H9 (cell line): ENCODE measurements around the gene GABRB2. TPM values are rescaled to one million over a fixed set of nuclear protein-coding genes. Genes with fewer than 3 reads are reported as not detected.

Experiments used
- DNase-seq: peaks from one replicate; pipeline ENCODE4 v3.0.0-alpha.2; 2017
- H2AFZ ChIP-seq: one replicate; pipeline ENCODE4 v1.6.1; 2013; ENCODE audit warnings: mild to moderate bottlenecking, low read length, control low read depth, moderate library complexity
- H2AK5ac ChIP-seq: 2 replicates; pipeline ENCODE4 v1.6.1; 2013; ENCODE audit warnings: low read length, control low read depth, mixed read lengths; ENCODE audit not compliant: insufficient read length
- H2BK120ac ChIP-seq: one replicate; pipeline ENCODE4 v1.6.1; 2013; ENCODE audit warnings: low read depth, mild to moderate bottlenecking, low read length, control low read depth, inconsistent platforms; ENCODE audit not compliant: poor library complexity, severe bottlenecking
- H2BK12ac ChIP-seq: 2 replicates; pipeline ENCODE4 v1.6.1; 2013; ENCODE audit warnings: low read length, control low read depth, mixed read lengths, low read depth; ENCODE audit not compliant: insufficient read length
- H2BK15ac ChIP-seq: 2 replicates; pipeline ENCODE4 v1.6.1; 2013; ENCODE audit warnings: low read depth, low read length, control low read depth
- H2BK20ac ChIP-seq: one replicate; pipeline ENCODE4 v1.6.1; 2013; ENCODE audit warnings: low read depth, mild to moderate bottlenecking, low read length, control low read depth, inconsistent platforms; ENCODE audit not compliant: poor library complexity, severe bottlenecking
- H2BK5ac ChIP-seq: 2 replicates; pipeline ENCODE4 v1.6.1; 2013; ENCODE audit warnings: low read length, control low read depth, mixed read lengths; ENCODE audit not compliant: insufficient read length
- H3K14ac ChIP-seq: 2 replicates; pipeline ENCODE4 v1.6.1; 2013; ENCODE audit warnings: low read length, control low read depth; ENCODE audit not compliant: insufficient read depth
- H3K18ac ChIP-seq: 2 replicates; pipeline ENCODE4 v1.6.1; 2013; ENCODE audit warnings: low read depth, mild to moderate bottlenecking, mixed read lengths, low read length, control low read depth; ENCODE audit not compliant: insufficient read length
- H3K23ac ChIP-seq: 2 replicates; pipeline ENCODE4 v1.6.1; 2013; ENCODE audit warnings: low read length, control low read depth, mixed read lengths, low read depth; ENCODE audit not compliant: insufficient read length
- H3K23me2 ChIP-seq: 2 replicates; pipeline ENCODE4 v1.6.1; 2013; ENCODE audit warnings: low read depth, mild to moderate bottlenecking, mixed read lengths, low read length, control low read depth; ENCODE audit not compliant: insufficient read length, poor library complexity, severe bottlenecking
- H3K27ac ChIP-seq: 2 replicates; pipeline ENCODE4 v1.5.1; 2013; ENCODE audit warnings: low read length, control low read depth, mixed read lengths, low read depth; ENCODE audit not compliant: insufficient read length
- H3K27me3 ChIP-seq: 2 replicates; pipeline ENCODE4 v1.6.1; 2013; ENCODE audit warnings: low read length, control low read depth, inconsistent platforms; ENCODE audit not compliant: insufficient read depth
- H3K4ac ChIP-seq: 2 replicates; pipeline ENCODE4 v1.6.1; 2013; ENCODE audit warnings: low read depth, mild to moderate bottlenecking, control low read depth, inconsistent platforms, low read length, moderate library complexity
- H3K4me1 ChIP-seq: 2 replicates; pipeline ENCODE4 v1.6.1; 2013; ENCODE audit warnings: low read length, control low read depth, inconsistent platforms; ENCODE audit not compliant: insufficient read depth
- H3K4me2 ChIP-seq: 2 replicates; pipeline ENCODE4 v1.6.1; 2013; ENCODE audit warnings: low read length, control low read depth, mixed read lengths; ENCODE audit not compliant: insufficient read length, insufficient read depth
- H3K56ac ChIP-seq: 2 replicates; pipeline ENCODE4 v1.6.1; 2013; ENCODE audit warnings: low read depth, mild to moderate bottlenecking, mixed read lengths, low read length, control low read depth; ENCODE audit not compliant: insufficient read length
- H3K79me1 ChIP-seq: 2 replicates; pipeline ENCODE4 v1.6.1; 2013; ENCODE audit warnings: low read depth, mild to moderate bottlenecking, moderate library complexity, low read length, control low read depth, inconsistent platforms; ENCODE audit not compliant: insufficient read depth, poor library complexity, severe bottlenecking
- H3K79me2 ChIP-seq: 2 replicates; pipeline ENCODE4 v1.6.1; 2013; ENCODE audit warnings: low read length, control low read depth, inconsistent platforms; ENCODE audit not compliant: insufficient read depth
- H3K9ac ChIP-seq: 2 replicates; pipeline ENCODE4 v1.6.1; 2013; ENCODE audit warnings: low read length, control low read depth, mixed read lengths; ENCODE audit not compliant: insufficient read length; ENCODE audit errors: extremely low read depth
- H3K9me3 ChIP-seq: one replicate; pipeline ENCODE4 v1.6.1; 2013; ENCODE audit warnings: low read depth, low read length, inconsistent platforms; ENCODE audit not compliant: control insufficient read depth
- H3T11ph ChIP-seq: one replicate; pipeline ENCODE4 v1.6.1; 2013; ENCODE audit warnings: mild to moderate bottlenecking, low read length, control low read depth, inconsistent platforms
- H4K20me1 ChIP-seq: one replicate; pipeline ENCODE4 v1.6.1; 2013; ENCODE audit not compliant: control insufficient read depth, insufficient read length, insufficient read depth
- H4K5ac ChIP-seq: 2 replicates; pipeline ENCODE4 v1.6.1; 2013; ENCODE audit warnings: low read depth, mild to moderate bottlenecking, mixed read lengths, low read length, control low read depth; ENCODE audit not compliant: insufficient read length
- H4K8ac ChIP-seq: replicated peaks from 2 replicates; pipeline ENCODE4 v1.6.1; 2013; ENCODE audit warnings: low read length, control low read depth, mixed read lengths, low read depth; ENCODE audit not compliant: insufficient read length
- H4K91ac ChIP-seq: 2 replicates; pipeline ENCODE4 v1.6.1; 2013; ENCODE audit warnings: low read depth, mild to moderate bottlenecking, moderate library complexity, mixed read lengths, low read length, control low read depth; ENCODE audit not compliant: insufficient read length
- H3K27ac Mint-ChIP-seq, 3 experiments: 2 replicates in 2 of 3; 3 replicates in 1 of 3; pipeline ENCODE4 v1.8.0; 2020 to 2021; ENCODE audit warnings: mixed read lengths in 3 of 3, mild to moderate bottlenecking in 1 of 3, moderate library complexity in 1 of 3
- H3K27me3 Mint-ChIP-seq: 2 replicates; pipeline ENCODE4 v1.8.0; 2021; ENCODE audit warnings: low read depth, mild to moderate bottlenecking, moderate library complexity, mixed read lengths
- H3K36me3 Mint-ChIP-seq, 3 experiments: 2 replicates in 2 of 3; 3 replicates in 1 of 3; pipeline ENCODE4 v1.8.0; 2020 to 2021; ENCODE audit warnings: low read depth in 3 of 3, mixed read lengths in 3 of 3; ENCODE audit not compliant: insufficient read depth in 1 of 3
- H3K4me1 Mint-ChIP-seq, 2 experiments: 2 replicates each; pipeline ENCODE4 v1.8.0; 2020; ENCODE audit warnings: mixed read lengths in 2 of 2
- H3K4me3 Mint-ChIP-seq, 2 experiments: 2 replicates in 1 of 2; 3 replicates in 1 of 2; pipeline ENCODE4 v1.8.0; 2020 to 2021; ENCODE audit warnings: mild to moderate bottlenecking in 2 of 2, mixed read lengths in 2 of 2, moderate library complexity in 1 of 2
- H3K9me3 Mint-ChIP-seq, 2 experiments: 2 replicates in 1 of 2; 3 replicates in 1 of 2; pipeline ENCODE4 v1.8.0; 2020; ENCODE audit warnings: mild to moderate bottlenecking in 2 of 2, mixed read lengths in 2 of 2, moderate library complexity in 1 of 2
- total RNA-seq: library from RNA; stranded (reverse); gene quantifications from 2 replicates; pipeline ENCODE4 v1.2.1, GENCODE V29; 2021
- TF ChIP-seq, protein P1 (sequence below): fragments of 200-600 bp; sonication (generic); conservative IDR thresholded peaks from 3 replicates; pipeline ENCODE4 v1.8.0; 2021; ENCODE audit warnings: antibody characterized with exemption, mild to moderate bottlenecking

Gene GABRB2
- total RNA-seq, 1 experiment from 2014 or later = 0.20 TPM

DNA sequence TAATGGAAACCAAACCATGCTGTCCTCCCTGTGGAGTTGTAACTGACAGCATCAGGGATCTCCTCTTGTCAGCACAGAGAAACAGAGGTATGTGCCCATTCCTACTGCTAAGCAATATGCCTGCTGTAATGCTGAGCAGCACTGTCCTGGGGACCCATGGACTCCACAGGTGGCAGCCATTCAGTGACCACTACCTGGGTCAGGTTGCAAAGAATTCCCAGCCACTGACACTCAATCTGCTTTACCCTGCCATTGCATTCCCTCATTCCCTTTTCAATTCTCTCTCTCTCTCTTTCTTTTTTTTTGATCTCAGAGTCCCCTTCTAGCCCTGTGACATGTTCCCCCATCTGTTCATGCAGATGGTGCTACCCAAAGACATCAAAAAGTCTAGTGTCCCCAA lies 104.1 kb downstream of the GABRB2 start:
- Histone ChIP-seq H3K79me2 (no peaks in the 10 kb centered on the region), H3K4me2 (no peak overlapping the region), H3K9me3 (no peaks in the 10 kb centered on the region), H2BK12ac (no peak overlapping the region), H3K9ac (no peak overlapping the region), H3K79me1 (no peaks in the 10 kb centered on the region), H2AFZ (no peak overlapping the region), H4K20me1 (no peaks in the 10 kb centered on the region), H3K27ac (no peak overlapping the region), H4K8ac (no peak overlapping the region), H2BK120ac (no peak overlapping the region), H2BK20ac (no peak overlapping the region), H3K4ac (no peak overlapping the region), H3K4me1 (no peaks in the 10 kb centered on the region), H2AK5ac (no peak overlapping the region), H2BK5ac (no peak overlapping the region), H3K18ac (no peak overlapping the region), H3K56ac (no peak overlapping the region), H2BK15ac (no peak overlapping the region), H3K23me2 (no peaks in the 10 kb centered on the region), H3T11ph (no peak overlapping the region), H4K91ac (no peak overlapping the region), H3K14ac (no peak overlapping the region), H3K27me3 (no peaks in the 10 kb centered on the region), H4K5ac (no peak overlapping the region), H3K23ac (no peak overlapping the region)
- H3K4me1 Mint-ChIP-seq = peaks cover 5% of the 10 kb centered on the region in 2 experiments
- no peaks in the 10 kb centered on the region for H3K27me3 Mint-ChIP-seq
- H3K9me3 Mint-ChIP-seq = no peaks in the 10 kb centered on the region; a peak in 1 of 5 replicates
- DNase-seq = no peak
- no peak overlapping the region for H3K4me3 Mint-ChIP-seq
- TF ChIP-seq, protein P1, sequence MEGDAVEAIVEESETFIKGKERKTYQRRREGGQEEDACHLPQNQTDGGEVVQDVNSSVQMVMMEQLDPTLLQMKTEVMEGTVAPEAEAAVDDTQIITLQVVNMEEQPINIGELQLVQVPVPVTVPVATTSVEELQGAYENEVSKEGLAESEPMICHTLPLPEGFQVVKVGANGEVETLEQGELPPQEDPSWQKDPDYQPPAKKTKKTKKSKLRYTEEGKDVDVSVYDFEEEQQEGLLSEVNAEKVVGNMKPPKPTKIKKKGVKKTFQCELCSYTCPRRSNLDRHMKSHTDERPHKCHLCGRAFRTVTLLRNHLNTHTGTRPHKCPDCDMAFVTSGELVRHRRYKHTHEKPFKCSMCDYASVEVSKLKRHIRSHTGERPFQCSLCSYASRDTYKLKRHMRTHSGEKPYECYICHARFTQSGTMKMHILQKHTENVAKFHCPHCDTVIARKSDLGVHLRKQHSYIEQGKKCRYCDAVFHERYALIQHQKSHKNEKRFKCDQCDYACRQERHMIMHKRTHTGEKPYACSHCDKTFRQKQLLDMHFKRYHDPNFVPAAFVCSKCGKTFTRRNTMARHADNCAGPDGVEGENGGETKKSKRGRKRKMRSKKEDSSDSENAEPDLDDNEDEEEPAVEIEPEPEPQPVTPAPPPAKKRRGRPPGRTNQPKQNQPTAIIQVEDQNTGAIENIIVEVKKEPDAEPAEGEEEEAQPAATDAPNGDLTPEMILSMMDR = no peak
- H3K27ac Mint-ChIP-seq = no peak overlapping the region
- H3K36me3 Mint-ChIP-seq = no peaks in the 10 kb centered on the region
